EL (cell line): ENCODE data around the gene ACP4.
A peak's percentile ranks its signal among the peaks of the same experiment; 100 is the strongest.
"Not testable (repeated sequence)": the region's sequence is repeated elsewhere in the genome, so short reads cannot be mapped to it uniquely, and the experiment has no call there.

ENCODE experiments used
- DNase-seq: peaks from one replicate; pipeline ENCODE4 v3.0.0-alpha.2; 2016

ACP4 gene

GRCh38 chr19:50777261-50777660 lies 13.0 kb upstream of the ACP4 start:
- no peak for DNase-seq

- no peak for DNase-seq
Measured at GRCh38 chr19:50777830-50778303, 12.3 kb upstream of the ACP4 start.

GRCh38 chr19:50778906-50779430 lies 11.2 kb upstream of the ACP4 start:
- no peak for DNase-seq

GRCh38 chr19:50779504-50780457 lies 10.4 kb upstream of the ACP4 start:
- DNase-seq: no peak

GRCh38 chr19:50780753-50781435 lies 9.3 kb upstream of the ACP4 start:
- no peak for DNase-seq

GRCh38 chr19:50783848-50784152 lies 6.4 kb upstream of the ACP4 start:
- not testable (repeated sequence) for DNase-seq

- no peak for DNase-seq
Measured at GRCh38 chr19:50784710-50785109, 5.5 kb upstream of the ACP4 start.

- no peak for DNase-seq
Measured at GRCh38 chr19:50785329-50785728, 4.9 kb upstream of the ACP4 start.

GRCh38 chr19:50790922-50791467 lies 780 bp downstream of the ACP4 start:
- DNase-seq: peak; percentile 46

- peak; percentile 33 for DNase-seq
Measured at GRCh38 chr19:50791594-50792271, 1.5 kb downstream of the ACP4 start.

- DNase-seq: peak; percentile 26
Measured at GRCh38 chr19:50792272-50793250, 2.3 kb downstream of the ACP4 start.

- peak; percentile 16 for DNase-seq
Measured at GRCh38 chr19:50793558-50794065, 3.4 kb downstream of the ACP4 start.

GRCh38 chr19:50794074-50794875 lies 4.1 kb downstream of the ACP4 start:
- peak; percentile 47 for DNase-seq

GRCh38 chr19:50794876-50795663 lies 4.9 kb downstream of the ACP4 start:
- peak; percentile 42 for DNase-seq

GRCh38 chr19:50795664-50796073 lies 5.5 kb downstream of the ACP4 start:
- peak; percentile 15 for DNase-seq

- DNase-seq: no peak
Measured at GRCh38 chr19:50796128-50796633, 6.0 kb downstream of the ACP4 start.

GRCh38 chr19:50796634-50797428 lies 6.6 kb downstream of the ACP4 start:
- no peak for DNase-seq

- no peak for DNase-seq
Measured at GRCh38 chr19:50797429-50797780, 7.2 kb downstream of the ACP4 start.
